Activated T-helper 1 cell treated with Interleukin-2 at 50 U/mL for 16 hours (primary cell): ENCODE measurements around the gene APP.
"Not testable (repeated sequence)": the region's sequence is repeated elsewhere in the genome, so short reads cannot be mapped to it uniquely, and the experiment has no call there.

Experiments used
- DNase-seq: peaks from one replicate; pipeline ENCODE4 v3.0.0-alpha.2; 2020; ENCODE audit warnings: low read depth

Gene APP

DNA sequence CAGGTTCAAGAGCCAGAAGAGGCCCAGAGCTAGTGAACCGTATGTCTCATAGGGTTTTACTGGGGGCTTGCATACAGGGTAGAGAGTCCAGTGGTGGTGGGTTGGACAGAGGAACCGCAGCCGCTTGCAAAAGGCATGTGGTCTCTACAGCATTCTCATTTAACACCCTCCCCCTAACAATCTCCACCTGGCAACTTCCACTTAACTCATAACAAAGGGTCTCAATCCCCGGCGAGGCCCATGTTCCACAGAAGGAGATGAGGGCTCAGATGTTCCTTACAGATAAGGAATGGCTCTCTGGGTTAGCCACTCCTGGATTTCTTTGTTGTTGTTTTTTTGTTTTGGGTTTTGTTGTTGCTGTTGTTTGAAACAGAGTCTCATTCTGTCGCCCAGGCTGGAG lies 106.1 kb downstream of the APP start:
- DNase-seq = no peak

DNA sequence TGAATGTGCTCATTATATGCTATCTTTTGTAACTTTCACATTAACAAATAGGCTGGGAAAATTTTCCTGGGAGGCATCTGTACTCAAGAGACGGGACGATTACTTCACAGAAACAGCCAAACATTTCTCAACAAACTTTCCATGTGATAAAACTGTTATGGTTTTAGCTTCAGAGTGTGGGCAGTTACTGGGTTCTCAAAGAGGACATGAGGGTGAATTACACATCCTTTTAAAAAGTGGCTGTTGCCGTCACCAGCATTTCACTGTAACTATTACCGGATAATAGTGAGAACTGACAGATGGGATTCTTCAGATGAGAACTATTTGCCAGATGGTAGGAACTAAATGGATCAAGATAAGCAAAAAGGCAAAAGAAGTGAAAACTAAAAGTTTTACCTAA lies 109.1 kb downstream of the APP start:
- DNase-seq = no peak

DNA sequence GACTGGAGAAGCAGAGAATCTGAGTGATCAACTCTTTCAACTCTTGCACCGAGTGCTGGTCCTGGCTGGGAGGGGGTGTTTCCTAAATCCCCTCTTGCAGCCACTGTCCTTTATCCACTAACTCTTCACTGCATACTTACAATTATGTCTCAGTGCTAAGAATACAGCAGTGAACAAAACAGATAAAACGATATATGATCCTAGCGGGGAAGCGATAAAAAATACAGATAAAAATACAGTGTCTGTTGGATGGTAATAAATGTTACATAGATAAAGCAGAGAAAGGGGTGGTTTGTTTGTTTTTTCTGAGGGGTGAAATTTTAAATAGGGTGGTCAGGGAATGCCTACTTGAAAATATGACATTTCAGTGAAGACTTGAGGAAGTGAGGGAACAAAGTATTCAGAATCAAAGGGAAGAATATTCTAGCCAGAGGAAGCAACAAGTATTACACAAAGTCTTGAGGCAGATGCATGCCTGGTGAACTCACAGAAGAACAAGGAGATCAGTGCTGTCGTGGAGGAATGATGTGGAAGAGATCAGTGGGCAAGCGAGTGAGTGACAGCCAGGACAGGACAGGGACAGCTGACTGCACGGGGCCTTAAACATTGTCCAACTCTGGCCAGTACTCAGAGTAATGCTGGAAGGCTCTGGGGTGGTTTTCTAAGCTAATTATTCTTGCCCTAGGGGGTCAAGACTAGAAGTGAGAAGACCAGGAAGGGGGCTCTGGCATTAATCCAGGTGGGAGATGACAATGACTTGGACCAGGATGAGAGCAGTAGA lies 110.0 kb downstream of the APP start:
- DNase-seq = no peak

DNA sequence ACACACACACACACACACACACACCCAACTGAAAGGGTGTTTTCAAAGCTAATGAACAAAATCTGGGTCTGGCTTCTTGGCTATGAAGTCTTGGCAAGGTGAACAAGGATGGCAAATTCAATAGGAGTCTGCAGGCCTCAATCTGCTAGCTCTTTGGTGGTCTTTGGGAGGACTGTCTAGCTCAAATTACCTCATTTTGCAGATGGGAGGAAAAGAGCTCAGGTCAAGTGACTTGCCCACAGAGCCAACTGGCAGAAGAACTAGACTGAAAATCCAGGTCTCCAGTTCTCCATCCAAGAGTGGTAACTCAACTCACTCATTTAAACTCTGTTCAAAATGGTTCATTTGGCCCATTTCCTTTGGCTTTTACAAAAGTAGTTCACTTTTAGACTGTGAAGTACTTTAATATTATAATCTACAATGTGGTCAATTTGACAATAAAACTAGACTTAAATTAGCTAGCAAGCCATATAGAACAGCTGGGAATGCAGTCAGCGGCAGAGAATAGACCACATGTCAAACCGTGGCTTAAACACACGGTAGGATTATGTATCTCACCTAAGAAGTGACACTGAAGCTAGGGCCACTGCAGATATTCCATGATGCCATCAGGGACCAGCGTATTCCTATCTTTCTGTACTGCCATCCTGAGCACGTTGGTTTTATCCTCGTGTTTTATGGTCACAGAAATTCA lies 112.9 kb downstream of the APP start:
- DNase-seq = no peak

DNA sequence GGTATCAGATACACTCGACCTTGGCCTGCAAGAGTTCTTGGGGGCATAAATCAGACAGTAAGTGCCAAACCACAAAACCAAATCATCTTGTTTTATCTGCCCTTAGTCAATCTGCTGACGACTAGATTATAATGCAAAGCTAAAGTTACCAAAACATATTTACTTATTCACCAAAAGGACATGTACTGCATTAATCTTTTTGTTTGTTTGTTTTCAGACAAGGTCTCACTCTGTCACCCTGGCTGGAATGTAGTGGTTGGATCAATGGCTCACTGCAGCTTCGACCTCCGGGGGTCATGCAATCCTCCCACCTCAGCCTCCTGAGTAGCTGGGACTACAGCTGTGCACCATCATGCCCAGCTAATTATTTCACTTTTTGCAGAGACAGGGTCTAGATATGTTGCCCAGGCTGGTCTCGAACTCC lies 114.7 kb downstream of the APP start:
- DNase-seq = no peak

DNA sequence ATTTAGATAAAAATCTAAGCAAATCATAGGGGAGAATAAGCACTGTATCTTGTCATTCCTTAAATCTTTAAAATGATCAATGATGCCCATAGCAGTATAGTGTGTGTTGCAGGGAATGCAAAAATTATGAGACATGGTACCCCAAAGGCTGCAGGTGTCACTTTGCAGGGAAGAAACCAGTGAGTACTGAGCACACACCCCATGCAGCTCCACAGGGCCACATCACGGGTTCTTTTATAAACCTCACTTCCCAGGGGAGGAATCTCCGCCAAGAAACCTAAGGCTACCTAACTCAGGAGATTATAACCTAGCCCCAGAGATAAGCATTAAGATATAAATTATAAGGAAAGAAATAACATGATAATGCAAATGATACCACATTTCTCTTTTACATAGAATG lies 115.6 kb downstream of the APP start:
- DNase-seq = no peak

DNA sequence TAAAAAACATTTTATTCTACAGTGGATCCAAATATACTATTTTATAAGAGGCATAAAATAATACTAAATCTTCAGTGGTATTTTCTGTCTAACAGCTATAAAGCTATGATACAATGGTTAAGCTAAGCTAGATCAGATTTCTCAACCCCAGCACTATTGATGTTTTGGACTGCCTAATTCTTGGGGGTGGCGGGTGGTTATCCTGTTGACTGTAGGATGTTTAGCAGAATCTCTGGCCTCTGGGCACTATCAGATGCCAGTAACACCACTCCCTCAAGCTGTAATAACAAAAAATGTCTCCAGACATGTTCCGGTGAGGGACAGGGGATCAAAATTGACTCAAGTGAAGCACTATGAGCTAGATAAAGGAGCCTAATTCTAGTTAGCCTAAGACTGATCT lies 118.5 kb downstream of the APP start:
- no peak for DNase-seq

DNA sequence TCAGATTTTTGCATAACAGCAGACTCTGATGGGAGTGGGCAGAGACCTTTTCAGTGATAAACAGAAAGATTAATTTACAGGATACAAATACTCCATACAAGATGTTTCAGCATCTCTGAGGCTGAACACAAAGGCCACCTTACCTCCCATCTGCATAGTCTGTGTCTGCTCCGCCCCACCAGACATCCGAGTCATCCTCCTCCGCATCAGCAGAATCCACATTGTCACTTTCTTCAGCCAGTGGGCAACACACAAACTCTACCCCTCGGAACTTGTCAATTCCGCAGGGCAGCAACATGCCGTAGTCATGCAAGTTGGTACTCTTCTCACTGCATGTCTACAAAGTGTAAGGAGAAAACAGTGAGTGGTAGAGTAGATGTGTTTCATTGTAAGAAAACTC lies 119.7 kb downstream of the APP start:
- no peak for DNase-seq

DNA sequence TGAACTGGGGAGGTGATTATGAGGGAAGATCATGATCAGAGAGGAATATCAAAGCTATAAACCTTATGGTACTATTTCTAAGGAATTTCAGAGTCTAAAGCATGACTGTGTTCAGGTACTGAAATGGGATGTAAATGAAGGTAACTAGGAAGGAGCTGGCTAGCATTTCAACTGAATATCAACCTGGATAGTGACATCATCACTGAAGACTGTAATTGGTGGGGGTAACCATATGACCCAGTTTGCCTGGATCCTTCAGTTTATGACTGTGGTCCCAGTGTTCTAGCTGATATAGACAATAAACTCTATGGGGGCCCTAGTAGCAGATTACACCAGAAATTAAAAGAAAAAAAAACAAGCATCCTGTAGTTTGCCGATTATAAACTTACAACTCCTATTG lies 120.8 kb downstream of the APP start:
- DNase-seq = no peak

DNA sequence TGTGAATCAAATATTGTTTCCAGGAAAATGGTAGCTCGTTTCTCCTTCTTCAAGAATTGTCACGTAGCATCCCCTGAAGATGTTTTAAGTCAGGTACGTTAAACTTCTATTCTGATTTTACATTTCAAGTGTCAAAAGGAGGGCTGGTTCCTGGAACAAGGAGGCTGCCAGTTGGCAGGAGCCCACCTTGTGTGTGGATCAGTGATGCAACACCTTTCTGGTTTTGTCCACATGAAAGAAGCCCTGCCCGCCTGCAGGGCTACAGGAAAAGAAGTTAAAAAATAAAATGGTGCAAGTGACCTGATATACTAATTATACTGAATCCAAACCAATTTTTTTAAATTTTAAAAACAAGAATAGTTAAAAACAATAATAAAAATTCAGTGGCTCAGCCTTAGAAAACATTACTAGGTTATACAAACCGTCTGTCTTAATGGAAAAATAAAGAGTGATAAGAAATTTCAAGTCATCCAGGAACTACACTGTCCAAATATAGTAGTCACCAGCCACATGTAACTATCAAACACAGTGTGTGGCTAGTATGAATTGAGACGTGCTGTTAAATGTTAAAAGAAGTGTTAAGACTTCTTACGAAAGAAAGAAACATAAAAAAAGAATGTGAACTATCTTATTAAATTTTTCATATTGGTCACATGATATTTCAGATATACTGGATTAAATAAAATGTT lies 123.1 kb downstream of the APP start:
- no peak for DNase-seq

DNA sequence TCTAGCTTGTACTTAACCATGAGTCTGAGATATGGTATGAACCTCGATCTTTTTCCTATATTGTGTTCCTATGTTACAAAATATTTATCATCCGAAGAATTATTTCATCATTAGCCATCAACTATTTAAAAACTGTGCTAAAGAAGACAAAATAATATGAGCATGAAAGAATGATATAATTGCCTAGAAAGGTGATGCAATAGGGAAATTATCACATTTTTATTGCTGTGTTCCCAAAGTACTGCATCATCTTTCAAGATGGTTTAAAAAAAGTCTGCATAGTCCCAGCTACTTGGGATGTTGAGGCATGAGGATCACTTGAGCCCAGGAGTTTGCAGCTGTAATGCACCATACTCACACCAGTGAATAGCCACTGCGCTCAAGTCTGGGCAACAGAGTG lies 126.7 kb downstream of the APP start:
- DNase-seq = no peak

DNA sequence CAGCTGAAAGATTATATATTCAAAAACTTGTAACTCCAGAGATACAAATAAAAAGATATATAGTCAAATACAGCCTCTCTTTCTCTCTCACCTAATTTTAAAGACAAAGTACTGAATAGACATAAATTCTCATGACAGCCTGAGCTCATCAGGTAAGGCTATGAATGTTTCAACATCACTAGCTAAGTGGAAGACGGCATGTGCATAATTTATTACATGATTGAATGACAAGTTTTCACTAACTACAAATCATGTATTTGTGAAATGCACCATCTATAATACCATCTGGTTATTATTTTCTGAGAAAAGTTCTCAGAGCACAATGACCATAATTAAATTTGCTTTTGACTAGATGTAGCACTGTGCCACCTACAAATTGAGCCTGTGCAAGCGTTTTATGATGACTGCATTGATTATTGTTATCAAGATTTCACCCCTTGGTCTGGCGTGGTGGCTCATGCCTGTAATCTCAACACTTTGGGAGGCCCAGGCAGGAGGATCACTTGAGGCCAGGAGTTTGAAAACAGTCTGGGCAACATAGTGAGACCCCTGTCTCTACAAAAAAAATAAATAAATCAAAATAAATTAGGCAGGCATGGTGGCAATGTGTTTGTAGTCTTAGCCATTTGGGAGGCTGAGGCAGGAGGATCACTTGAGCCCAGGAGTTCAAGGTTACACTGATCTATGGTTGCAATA lies 128.2 kb downstream of the APP start:
- no peak for DNase-seq

DNA sequence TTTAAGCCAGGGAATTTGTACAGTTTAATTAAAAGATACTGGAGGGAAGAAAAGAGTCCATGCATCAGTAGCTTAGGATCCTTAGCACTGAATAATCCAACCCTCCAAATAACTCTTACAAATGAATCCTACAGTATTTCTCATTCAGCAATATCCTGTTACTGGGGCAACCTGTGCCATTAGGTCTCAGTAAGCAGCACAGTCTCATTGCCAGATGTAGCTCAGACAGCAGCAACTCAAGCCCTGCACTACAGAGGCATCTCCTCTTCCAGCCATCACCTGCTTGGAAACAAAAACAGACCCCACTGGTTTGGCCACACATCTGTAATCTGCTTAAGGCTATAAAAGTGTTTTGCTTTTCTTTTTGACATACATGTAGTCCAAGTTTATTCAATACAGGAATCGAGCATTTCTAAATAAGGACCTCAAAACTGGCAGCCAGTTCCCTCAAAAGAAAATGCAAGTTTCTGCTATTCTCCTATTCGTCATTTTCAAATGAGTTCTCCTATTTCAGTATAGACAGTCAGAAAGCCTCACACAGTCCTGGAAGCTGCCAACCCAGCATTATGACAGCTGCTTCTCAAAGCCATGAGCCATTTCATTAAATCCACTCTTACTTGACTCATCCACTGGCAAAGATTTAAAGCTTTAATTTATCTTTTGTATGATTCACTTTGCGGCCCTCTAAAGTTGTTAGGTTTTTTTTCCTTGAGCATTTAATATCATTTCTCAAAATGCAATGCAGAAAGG lies 129.0 kb downstream of the APP start:
- no peak for DNase-seq

DNA sequence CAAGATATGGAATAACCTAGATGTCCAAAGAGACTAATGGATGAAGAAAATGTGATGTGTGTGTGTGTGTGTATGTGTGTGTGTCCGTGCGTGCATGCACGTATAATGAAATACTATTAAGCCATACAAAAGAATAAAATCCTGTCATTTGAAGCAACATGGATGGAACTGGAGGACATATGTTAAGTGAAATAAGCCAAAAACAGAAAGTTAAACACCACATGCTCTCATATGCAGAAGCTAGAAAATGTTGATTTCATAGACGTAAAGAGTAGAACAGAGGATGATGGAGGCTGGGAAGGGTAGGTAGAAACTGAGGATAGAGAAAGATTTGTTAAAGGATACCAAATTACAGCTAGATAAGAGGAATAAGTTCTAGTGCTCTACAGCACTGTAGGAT lies 133.7 kb downstream of the APP start:
- no peak for DNase-seq

DNA sequence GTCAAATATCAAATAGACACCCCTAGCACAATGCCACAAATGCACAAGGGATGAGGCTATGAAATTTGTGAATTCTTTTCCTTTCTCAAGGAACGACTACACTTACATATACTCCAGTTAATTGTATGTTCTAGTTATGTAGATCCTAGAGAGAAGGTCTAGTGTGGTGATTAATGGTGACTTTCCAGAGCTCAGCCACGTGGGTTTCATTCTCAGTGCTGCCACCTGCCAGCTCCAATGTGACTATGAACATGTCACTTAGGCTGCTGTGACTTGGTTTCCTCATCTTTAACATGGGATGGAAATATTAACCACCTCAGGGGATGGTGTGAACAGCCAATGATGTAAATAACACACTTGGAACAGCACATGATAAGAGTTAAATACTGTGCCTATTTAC lies 138.3 kb downstream of the APP start:
- DNase-seq = no peak

DNA sequence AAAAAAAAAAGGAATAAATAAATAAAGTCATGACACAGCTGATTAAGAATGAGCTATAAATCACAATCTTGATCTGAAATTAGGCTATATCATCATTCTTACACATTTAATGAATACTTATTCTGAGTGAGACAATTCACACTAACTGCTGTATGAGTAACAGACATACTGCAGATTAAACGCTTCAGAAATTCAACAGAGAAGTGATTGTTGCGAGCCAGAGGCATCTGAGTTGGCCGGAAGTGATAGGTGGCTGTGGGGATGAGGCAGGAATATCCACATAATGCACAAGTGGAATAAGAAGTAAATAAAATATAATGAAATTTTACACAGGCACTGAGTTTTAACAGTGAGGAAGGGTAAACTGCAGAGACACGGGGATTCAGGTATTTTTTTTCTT lies 142.4 kb downstream of the APP start:
- DNase-seq = no peak

DNA sequence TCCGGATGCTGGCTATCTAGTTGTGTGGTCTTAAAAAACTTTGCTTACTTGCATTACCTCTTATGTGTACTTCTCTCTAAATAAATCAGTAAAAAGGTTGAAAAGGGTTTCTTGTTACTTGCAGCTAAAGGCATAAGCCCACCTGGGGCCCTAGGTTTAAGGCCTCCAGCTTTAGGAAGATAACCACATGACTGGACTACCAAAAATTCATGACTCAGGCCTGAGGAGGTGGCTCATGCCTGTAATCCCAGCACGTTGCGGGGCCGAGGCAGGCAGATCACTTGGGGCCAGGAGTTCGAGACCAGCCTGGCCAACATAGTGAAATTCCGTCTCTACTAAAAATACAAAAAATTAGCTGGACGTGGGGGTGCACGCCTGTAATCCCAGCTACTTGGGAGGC lies 142.9 kb downstream of the APP start:
- DNase-seq = no peak

DNA sequence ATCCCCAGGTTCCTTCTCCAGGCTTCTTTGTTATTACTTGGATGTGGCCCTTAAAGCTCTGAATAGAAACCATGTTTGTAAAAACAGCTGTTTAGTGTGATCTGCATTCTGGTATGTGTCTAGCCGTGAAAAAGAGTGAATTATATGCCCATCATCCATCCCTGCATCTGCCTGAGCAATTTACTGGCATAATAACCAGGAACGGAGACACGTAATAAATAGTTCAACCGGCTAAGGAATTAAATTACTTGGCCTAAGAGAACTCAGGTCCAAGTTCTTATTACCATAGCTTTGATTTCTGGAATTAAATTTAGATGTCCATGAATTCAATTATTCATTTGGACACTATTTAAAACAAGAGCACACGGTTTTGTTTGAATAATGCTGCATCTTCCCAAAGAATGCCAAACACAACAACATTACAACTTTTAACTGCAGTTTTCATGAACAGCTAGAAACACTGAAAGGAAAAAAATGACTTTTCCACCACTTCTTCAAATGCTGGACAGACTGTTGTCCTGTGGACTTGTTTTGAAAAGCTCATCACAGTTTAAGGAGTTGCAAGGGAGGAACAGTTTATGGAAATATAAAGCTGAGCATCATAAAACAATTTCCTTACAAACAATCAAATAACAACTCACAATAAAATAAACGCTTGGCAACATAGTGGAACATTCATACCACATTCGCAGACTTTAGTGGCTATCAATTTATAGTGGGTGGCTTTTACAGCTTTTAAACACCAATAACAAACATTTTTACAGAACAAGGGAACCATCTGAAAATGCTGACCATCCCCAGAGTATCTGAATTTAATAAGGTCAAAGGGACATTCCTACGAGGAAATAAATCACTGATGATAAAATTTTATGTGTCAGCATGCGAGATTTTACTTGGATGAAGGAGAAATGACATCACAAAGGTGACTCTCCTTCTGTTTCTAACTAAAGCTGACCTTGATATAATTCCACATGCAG lies 144.7 kb downstream of the APP start:
- DNase-seq = no peak

DNA sequence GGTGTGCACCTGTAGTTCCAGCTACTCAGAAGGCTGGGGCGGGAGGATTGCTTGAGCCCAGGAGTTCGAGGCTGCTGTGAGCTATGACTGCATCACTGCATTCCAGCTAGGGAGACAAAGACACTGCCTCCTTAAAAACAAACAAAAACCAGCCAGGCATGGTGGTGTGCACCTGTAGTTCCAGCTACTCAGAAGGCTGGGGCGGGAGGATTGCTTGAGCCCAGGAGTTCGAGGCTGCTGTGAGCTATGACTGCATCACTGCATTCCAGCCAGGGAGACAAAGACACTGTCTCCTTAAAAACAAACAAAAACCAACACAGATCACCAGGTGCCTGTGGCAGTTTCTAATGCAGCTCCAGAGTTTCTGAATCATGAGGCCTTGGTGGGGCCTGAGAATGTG lies 147.2 kb downstream of the APP start:
- not testable (repeated sequence) for DNase-seq

DNA sequence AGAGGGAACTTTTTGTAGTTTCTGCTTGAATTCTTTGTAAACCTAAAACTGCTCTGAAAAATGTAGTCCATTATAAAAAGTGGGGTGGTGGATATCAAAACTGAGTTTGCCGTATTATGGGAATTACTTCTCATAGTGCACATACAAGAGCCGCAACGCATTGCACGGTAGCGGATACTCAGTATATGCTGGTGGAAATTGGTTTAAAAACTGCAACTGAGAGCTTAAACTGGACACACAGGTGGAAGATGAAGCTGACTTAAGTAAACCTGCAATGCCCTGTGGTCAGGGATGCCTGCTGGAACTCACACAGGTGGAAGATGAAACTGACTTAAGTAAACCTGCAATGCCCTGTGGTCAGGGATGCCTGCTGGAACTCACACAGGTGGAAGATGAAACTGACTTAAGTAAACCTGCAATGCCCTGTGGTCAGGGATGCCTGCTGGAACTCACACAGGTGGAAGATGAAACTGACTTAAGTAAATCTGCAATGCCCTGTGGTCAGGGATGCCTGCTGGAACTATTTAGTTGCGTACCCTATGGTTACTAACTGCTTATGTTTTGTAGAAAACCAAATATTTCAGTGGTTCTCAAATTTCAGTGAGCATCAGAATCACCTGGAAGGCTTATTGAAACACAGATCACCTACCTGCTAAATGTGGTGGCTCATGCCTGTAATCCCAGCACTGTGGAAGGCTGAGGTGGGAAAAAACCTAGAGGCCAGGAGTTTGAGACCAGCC lies 147.8 kb downstream of the APP start:
- not testable (repeated sequence) for DNase-seq
